Body of pancreas (tissue), 4 donors: ENCODE measurements around the gene MAST4. TPM values are rescaled to one million over a fixed set of nuclear protein-coding genes. Genes with fewer than 3 reads are reported as not detected.

Experiments
- ATAC-seq: fragments of 150-250 bp; one replicate; pipeline ENCODE4 v1.9.1; 2016
- DNase-seq, 4 donors: peaks; one replicate each; pipeline ENCODE4 v3.0.0-alpha.2; 2019
- H3K27ac ChIP-seq, 4 donors: fragments of 200-600 bp; sonication (generic); 1 replicate in 3 of 4; 2 replicates in 1 of 4; pipeline versions ENCODE4 v1.5.1 to v1.6.1; 2016 to 2019; ENCODE audit warnings: mild to moderate bottlenecking in 1 of 4, mixed read lengths in 1 of 4, moderate library complexity in 1 of 4
- H3K27me3 ChIP-seq, 2 donors: fragments of 200-600 bp; sonication (generic); one replicate each; pipeline ENCODE4 v1.6.0; 2016; ENCODE audit warnings: mild to moderate bottlenecking in 1 of 2
- H3K36me3 ChIP-seq, 2 donors: fragments of 200-600 bp; sonication (generic); replicated peaks in 1 of 2; 2 replicates each; pipeline ENCODE4 v1.5.1; 2016; ENCODE audit warnings: low read depth in 2 of 2; ENCODE audit not compliant: insufficient read depth in 1 of 2
- H3K4me1 ChIP-seq: fragments of 200-600 bp; sonication (generic); one replicate; pipeline ENCODE4 v1.6.0; 2016
- H3K4me3 ChIP-seq, 2 donors: fragments of 200-600 bp; sonication (generic); 1 replicate in 1 of 2; 2 replicates in 1 of 2; pipeline ENCODE4 v1.5.1; 2016 to 2019
- H3K9me3 ChIP-seq, 3 donors: fragments of 200-600 bp; sonication (generic); 1 replicate in 2 of 3; 2 replicates in 1 of 3; pipeline ENCODE4 v1.5.1; 2016
- CTCF ChIP-seq, 7 experiments: fragments of 450-650 bp in 4 of 7; fragments of 200-600 bp in 3 of 7; sonication (generic) in 3 of 7; IDR thresholded peaks; one replicate each; pipeline ENCODE4 v1.5.1; 2016 to 2019; ENCODE audit warnings: antibody characterized with exemption in 7 of 7
- POLR2A ChIP-seq, 3 donors: fragments of 450-650 bp; IDR thresholded peaks; one replicate each; pipeline ENCODE4 v1.6.1; 2016; ENCODE audit warnings: antibody characterized with exemption in 3 of 3, mild to moderate bottlenecking in 2 of 3
- WGBS, 2 donors: methylation state at CpG; one replicate each; pipeline ENCODE4 v1.1.5; 2017; 5-methylcytosine and 5-hydroxymethylcytosine counted together
- intact Hi-C: fragments of 100-400 bp; cut with DNase I; formaldehyde crosslinking; loops from one replicate; pipeline ENCODE4 v1.15.1; 2023
- total RNA-seq, 2 donors: library from RNA; depleted of rRNA; stranded (reverse); fragments of >200 nt; gene quantifications; one replicate each; pipeline ENCODE4 v1.1.0, GENCODE V29; 2016

MAST4 gene
- total RNA-seq, 2 donors from 2014 or later, result 17.9 to 29.7 TPM

- Histone ChIP-seq H3K36me3 (no peaks in the 10 kb centered on the region), H3K27ac (no peak overlapping the region), H3K4me1 (peaks cover 8% of the 10 kb centered on the region), H3K4me3 (no peak overlapping the region), H3K9me3 (no peaks in the 10 kb centered on the region), H3K27me3 (no peaks in the 10 kb centered on the region)
- intact Hi-C loops, result no loop called here
- 52 to 57% methylated on average over 2 of the region's 2 CpGs for WGBS, 2 donors
- no peak for ATAC-seq
- TF ChIP-seq CTCF (IDR thresholded peaks at IDR 0.05) (no peak), POLR2A (IDR thresholded peaks at IDR 0.05) (no peak)
- no peak for DNase-seq
Measured at GRCh38 chr5:66621146-66621545, 25.0 kb downstream of the MAST4 start.

- WGBS, 2 donors, result 77 to 88% methylated on average over 4 of the region's 4 CpGs
Measured at GRCh38 chr5:66621736-66622135, 25.5 kb downstream of the MAST4 start.

GRCh38 chr5:66628561-66628960 lies 32.4 kb downstream of the MAST4 start:
- TF ChIP-seq POLR2A (IDR thresholded peaks at IDR 0.05) (no peak), CTCF (IDR thresholded peaks at IDR 0.05) (no peak)
- H3K27ac ChIP-seq, result no peak overlapping the region
- H3K4me3 ChIP-seq, result no peak overlapping the region
- H3K4me1 ChIP-seq, result no peaks in the 10 kb centered on the region
- intact Hi-C loops, result no loop called here
- no peaks in the 10 kb centered on the region for H3K36me3 ChIP-seq
- WGBS, 2 donors, result 77 to 81% methylated on average over 3 of the region's 3 CpGs
- no peaks in the 10 kb centered on the region for H3K9me3 ChIP-seq
- no peak for DNase-seq
- H3K27me3 ChIP-seq, result no peaks in the 10 kb centered on the region
- no peak for ATAC-seq

More at GRCh38 chr5:66621736-66622135, 25.5 kb downstream of the MAST4 start:
- DNase-seq (no peak), ATAC-seq (no peak)
- intact Hi-C loops, result no loop called here
- H3K4me3 ChIP-seq, result no peak overlapping the region
- H3K9me3 ChIP-seq, result no peaks in the 10 kb centered on the region
- no peak for TF ChIP-seq POLR2A (IDR thresholded peaks at IDR 0.05)
- no peak for TF ChIP-seq CTCF (IDR thresholded peaks at IDR 0.05)
- no peaks in the 10 kb centered on the region for H3K36me3 ChIP-seq
- H3K27ac ChIP-seq, result no peak overlapping the region
- no peaks in the 10 kb centered on the region for H3K27me3 ChIP-seq
- H3K4me1 ChIP-seq, result peaks cover 3% of the 10 kb centered on the region

- H3K36me3 ChIP-seq, result no peaks in the 10 kb centered on the region
- no peaks in the 10 kb centered on the region for H3K4me1 ChIP-seq
- TF ChIP-seq CTCF (IDR thresholded peaks at IDR 0.05), result no peak
- TF ChIP-seq POLR2A (IDR thresholded peaks at IDR 0.05), result no peak
- H3K27ac ChIP-seq, result no peak overlapping the region
- WGBS, 2 donors, result 71 to 76% methylated on average over 2 of the region's 2 CpGs
- no peaks in the 10 kb centered on the region for H3K9me3 ChIP-seq
- no peaks in the 10 kb centered on the region for H3K27me3 ChIP-seq
- DNase-seq, result no peak
- intact Hi-C loops, result no loop called here
- H3K4me3 ChIP-seq, result no peak overlapping the region
- no peak for ATAC-seq
Measured at GRCh38 chr5:66629446-66629845, 33.3 kb downstream of the MAST4 start.

GRCh38 chr5:66633754-66634153 lies 37.6 kb downstream of the MAST4 start:
- Histone ChIP-seq H3K27me3 (no peaks in the 10 kb centered on the region), H3K4me3 (no peak overlapping the region), H3K4me1 (no peaks in the 10 kb centered on the region), H3K9me3 (no peaks in the 10 kb centered on the region), H3K36me3 (no peaks in the 10 kb centered on the region), H3K27ac (no peak overlapping the region)
- intact Hi-C loops, result no loop called here
- TF ChIP-seq CTCF (IDR thresholded peaks at IDR 0.05), result no peak
- no peak for TF ChIP-seq POLR2A (IDR thresholded peaks at IDR 0.05)
- DNase-seq (no peak), ATAC-seq (no peak)
- 85 to 87% methylated on average over 3 of the region's 3 CpGs for WGBS, 2 donors
